Lung (tissue), 12 donors: ENCODE results near the gene FOXN1. TPM values are rescaled to one million over a fixed set of nuclear protein-coding genes. Genes with fewer than 3 reads are reported as not detected.

Source experiments
- ATAC-seq: fragments of 200-7000 bp; cut with Tn5 transposase; one replicate; pipeline ENCODE4 v1.9.1; 2020; ENCODE audit warnings: moderate number of reproducible peaks; ENCODE audit not compliant: insufficient read depth, low FRiP score
- DNase-seq, 3 donors: peaks; one replicate each; pipeline ENCODE4 v3.0.0-alpha.2; 2013 to 2017
- H3K27ac ChIP-seq, 2 donors: one replicate each; pipeline ENCODE4 v1.5.1; 2013; ENCODE audit warnings: mild to moderate bottlenecking in 2 of 2, moderate library complexity in 2 of 2, control low read depth in 1 of 2, inconsistent platforms in 1 of 2, low read depth in 1 of 2, low read length in 1 of 2
- H3K27me3 ChIP-seq, 3 donors: one replicate each; pipeline ENCODE4 v1.5.1; 2013; ENCODE audit warnings: low read length in 2 of 3; ENCODE audit not compliant: control insufficient read depth in 3 of 3, insufficient read depth in 3 of 3
- H3K36me3 ChIP-seq, 4 donors: one replicate each; pipeline ENCODE4 v1.5.1; 2013; ENCODE audit warnings: low read length in 4 of 4, mild to moderate bottlenecking in 1 of 4, moderate library complexity in 1 of 4; ENCODE audit not compliant: control insufficient read depth in 4 of 4, insufficient read depth in 4 of 4
- H3K4me1 ChIP-seq, 5 donors: one replicate each; pipeline ENCODE4 v1.5.1; 2013; ENCODE audit warnings: low read length in 5 of 5, mild to moderate bottlenecking in 2 of 5, moderate library complexity in 1 of 5; ENCODE audit not compliant: control insufficient read depth in 5 of 5, insufficient read depth in 5 of 5
- H3K4me3 ChIP-seq: one replicate; pipeline ENCODE4 v1.5.1; 2013; ENCODE audit warnings: mild to moderate bottlenecking, control low read depth, moderate library complexity
- H3K9ac ChIP-seq, 2 donors: one replicate each; pipeline ENCODE4 v1.5.1; 2013; ENCODE audit warnings: low read length in 2 of 2, control low read depth in 1 of 2; ENCODE audit not compliant: insufficient read depth in 1 of 2
- H3K9me3 ChIP-seq, 4 donors: one replicate each; pipeline ENCODE4 v1.5.1; 2013; ENCODE audit warnings: low read length in 3 of 4, mild to moderate bottlenecking in 1 of 4, moderate library complexity in 1 of 4; ENCODE audit not compliant: control insufficient read depth in 4 of 4, insufficient read depth in 3 of 4
- CTCF ChIP-seq: IDR thresholded peaks from 2 replicates; pipeline ENCODE4 v1.5.1; 2012; ENCODE audit warnings: mild to moderate bottlenecking; ENCODE audit errors: control extremely low read depth, extremely low read depth
- WGBS, 2 donors: extraction: QIAGEN DNeasy Blood & Tissue Kit; methylation state at CpG; one replicate each; pipeline ENCODE4 v1.1.7; 2013; 5-methylcytosine and 5-hydroxymethylcytosine counted together
- polyA plus RNA-seq, 2 donors: library from polyadenylated mRNA; stranded (reverse); fragments of 200-250 nt; gene quantifications; one replicate each; pipeline ENCODE4 v1.2.1, GENCODE V29; 2013
- total RNA-seq, 2 donors: library from RNA; depleted of rRNA in 1 of 2; stranded (reverse); fragments of >200 nt in 1 of 2; gene quantifications; one replicate each; pipeline ENCODE4 v1.2.1, GENCODE V29; 2014 to 2021
- donor health status: control.
- donor health status: control.
- donor health status: Bipolar disorder and iron deficiency.
- donor health status: healthy.
- donor health status: DM: yes; HTN: yes; CAD: no.

FOXN1 gene
- total and polyA plus RNA-seq, 4 donors: 0.13 to 0.25 (median 0.18) TPM; not detected in 1

GRCh38 chr17:28549236-28550132 is 43.3 kb downstream of the FOXN1 start:
- Histone ChIP-seq H3K36me3 (peaks cover 0 to 15% (median 11%) of the 10 kb centered on the region in 4 donors), H3K27me3 (no peaks in the 10 kb centered on the region), H3K4me3 (no peak overlapping the region), H3K9ac (no peak overlapping the region), H3K9me3 (no peaks in the 10 kb centered on the region), H3K27ac (no peak overlapping the region), H3K4me1 (peaks cover 0 to 12% (median 4%) of the 10 kb centered on the region in 5 donors)
- TF ChIP-seq CTCF: no peak
- no peak for ATAC-seq
- WGBS, 2 donors: 61 to 75% methylated on average over 3 of the region's 3 CpGs
- no peak for DNase-seq

GRCh38 chr17:28550858-28551257 is 44.7 kb downstream of the FOXN1 start:
- peaks cover 0 to 12% (median 4%) of the 10 kb centered on the region in 5 donors for H3K4me1 ChIP-seq
- H3K4me3 ChIP-seq: no peak overlapping the region
- no peak for ATAC-seq
- H3K27me3 ChIP-seq: no peaks in the 10 kb centered on the region
- H3K9ac ChIP-seq: no peak overlapping the region
- no peak for DNase-seq
- no peak overlapping the region for H3K27ac ChIP-seq
- H3K36me3 ChIP-seq: peaks cover under 1 to 24% (median 19%) of the 10 kb centered on the region in 4 donors
- no peak for TF ChIP-seq CTCF
- no peaks in the 10 kb centered on the region for H3K9me3 ChIP-seq
- 90 to 100% methylated on average over 1 of the region's 1 CpG for WGBS, 2 donors

- H3K4me3 ChIP-seq: no peak overlapping the region
- H3K27me3 ChIP-seq: no peaks in the 10 kb centered on the region
- no peak for TF ChIP-seq CTCF
- H3K9me3 ChIP-seq: no peaks in the 10 kb centered on the region
- H3K4me1 ChIP-seq: peaks cover 0 to 12% (median 4%) of the 10 kb centered on the region in 5 donors
- WGBS, 2 donors: 18 to 22% methylated on average over 10 of the region's 10 CpGs
- no peak overlapping the region for H3K9ac ChIP-seq
- no peak overlapping the region for H3K27ac ChIP-seq
- ATAC-seq (no peak), DNase-seq (peak; percentile 39 to 55 (median 39))
- peaks cover 4 to 29% (median 25%) of the 10 kb centered on the region in 4 donors for H3K36me3 ChIP-seq
These were observed 45.5 kb downstream of the FOXN1 start for GRCh38 chr17:28551421-28552175.
